IMR-90 (cell line): ENCODE data around the gene SPRED2. TPM values are rescaled to one million over a fixed set of nuclear protein-coding genes. Genes with fewer than 3 reads are reported as not detected.

Experiments used
- ATAC-seq: fragments of 200-7000 bp; cut with Tn5 transposase; 2 replicates; pipeline ENCODE4 v1.9.1; 2020; ENCODE audit warnings: low read depth, mild to moderate bottlenecking, moderate library complexity
- BruUV-seq: library from RNA; stranded (reverse); fragments of 400-500 nt; replicated peaks from 2 replicates; lab custom pipeline; 2021; lab: Mats Ljungman, UMichigan
- CTCF ChIA-PET: fragments of 300-600 bp; formaldehyde crosslinking; extraction: SDS; loops from one replicate; lab custom pipeline; 2021; ENCODE audit warnings: antibody characterized with exemption; lab: Yijun Ruan, JAX
- POLR2A ChIA-PET: fragments of 300-600 bp; sonication (Branson Sonifier 250); formaldehyde crosslinking; loops from one replicate; lab custom pipeline; 2022; ENCODE audit warnings: antibody characterized with exemption; ENCODE audit not compliant: unreplicated experiment; lab: Charles Lee
- DNase-seq: peaks from one replicate; pipeline ENCODE4 v3.0.0; 2013
- H2AFZ ChIP-seq: replicated peaks from 2 replicates; pipeline ENCODE3; 2013; ENCODE audit warnings: low read length, mild to moderate bottlenecking; ENCODE audit not compliant: poor library complexity
- H2AK5ac ChIP-seq: 2 replicates; pipeline ENCODE4 v1.6.1; 2013; ENCODE audit warnings: low read depth, low read length, inconsistent platforms
- H2AK9ac ChIP-seq: replicated peaks from 2 replicates; pipeline ENCODE3; 2013; ENCODE audit warnings: mild to moderate bottlenecking, low read depth, low read length, moderate library complexity; ENCODE audit not compliant: poor library complexity
- H2BK120ac ChIP-seq: 2 replicates; pipeline ENCODE4 v1.6.1; 2013; ENCODE audit warnings: low read depth, low read length, inconsistent platforms
- H2BK15ac ChIP-seq: 3 replicates; pipeline ENCODE4 v1.6.1; 2013; ENCODE audit warnings: low read depth, low read length, inconsistent platforms
- H2BK20ac ChIP-seq: 2 replicates; pipeline ENCODE4 v1.6.1; 2013; ENCODE audit warnings: low read depth, mild to moderate bottlenecking, inconsistent platforms, low read length, moderate library complexity
- H2BK5ac ChIP-seq: 2 replicates; pipeline ENCODE4 v1.6.1; 2013; ENCODE audit warnings: mild to moderate bottlenecking, low read depth, low read length, inconsistent platforms; ENCODE audit not compliant: poor library complexity, severe bottlenecking
- H3K14ac ChIP-seq: replicated peaks from 2 replicates; pipeline ENCODE4 v1.6.1; 2013; ENCODE audit warnings: low read depth, low read length, inconsistent platforms
- H3K18ac ChIP-seq: 2 replicates; pipeline ENCODE4 v1.6.1; 2013; ENCODE audit warnings: low read depth, low read length, control low read depth
- H3K23ac ChIP-seq: 2 replicates; pipeline ENCODE4 v1.6.1; 2013; ENCODE audit warnings: low read depth, low read length, inconsistent platforms
- H3K27ac ChIP-seq: 2 replicates; pipeline ENCODE4 v1.5.1; 2013; ENCODE audit warnings: mild to moderate bottlenecking, control low read depth, low read length; ENCODE audit not compliant: insufficient read depth
- H3K27me3 ChIP-seq: 2 replicates; pipeline ENCODE4 v1.6.1; 2013; ENCODE audit warnings: low read length; ENCODE audit not compliant: control insufficient read depth, insufficient read depth
- H3K36me3 ChIP-seq: 2 replicates; pipeline ENCODE4 v1.6.1; 2013; ENCODE audit warnings: low read length, mixed read lengths; ENCODE audit not compliant: control insufficient read depth, insufficient read depth
- H3K4ac ChIP-seq: 2 replicates; pipeline ENCODE4 v1.6.1; 2013; ENCODE audit warnings: low read depth, low read length, inconsistent platforms
- H3K4me1 ChIP-seq: 2 replicates; pipeline ENCODE4 v1.6.1; 2013; ENCODE audit warnings: low read length, mixed read lengths; ENCODE audit not compliant: control insufficient read depth, insufficient read depth
- H3K4me2 ChIP-seq: 2 replicates; pipeline ENCODE4 v1.6.1; 2013; ENCODE audit warnings: low read depth, mild to moderate bottlenecking, control low read depth, low read length, moderate library complexity
- H3K4me3 ChIP-seq: 2 replicates; pipeline ENCODE4 v1.5.1; 2013; ENCODE audit warnings: low read depth, mild to moderate bottlenecking, control low read depth, low read length, moderate library complexity; ENCODE audit not compliant: insufficient read depth
- H3K56ac ChIP-seq: 2 replicates; pipeline ENCODE4 v1.6.1; 2013; ENCODE audit warnings: low read length, inconsistent platforms; ENCODE audit not compliant: insufficient read depth; ENCODE audit errors: extremely low read depth
- H3K79me1 ChIP-seq, 2 experiments: 2 replicates each; pipeline ENCODE4 v1.6.1; 2013; ENCODE audit warnings: low read length in 2 of 2, inconsistent platforms in 1 of 2, low read depth in 1 of 2
- H3K9ac ChIP-seq: 2 replicates; pipeline ENCODE4 v1.6.1; 2013; ENCODE audit warnings: low read depth, low read length, control low read depth
- H3K9me1 ChIP-seq: 2 replicates; pipeline ENCODE4 v1.6.1; 2013; ENCODE audit warnings: low read length, inconsistent platforms; ENCODE audit not compliant: insufficient read depth
- H3K9me3 ChIP-seq: 2 replicates; pipeline ENCODE4 v1.6.1; 2013; ENCODE audit warnings: low read length; ENCODE audit not compliant: control insufficient read depth, insufficient read depth
- H4K20me1 ChIP-seq: 2 replicates; pipeline ENCODE4 v1.6.1; 2013; ENCODE audit warnings: low read length, inconsistent platforms; ENCODE audit not compliant: insufficient read depth
- H4K5ac ChIP-seq: 2 replicates; pipeline ENCODE4 v1.6.1; 2013; ENCODE audit warnings: mild to moderate bottlenecking, low read depth, low read length, control low read depth
- H4K8ac ChIP-seq, 2 experiments: 2 replicates each; pipeline ENCODE4 v1.6.1; 2013; ENCODE audit warnings: low read depth in 2 of 2, low read length in 2 of 2, control low read depth in 1 of 2, inconsistent platforms in 1 of 2
- H4K91ac ChIP-seq: 2 replicates; pipeline ENCODE4 v1.6.1; 2013; ENCODE audit warnings: low read depth, low read length, inconsistent platforms; ENCODE audit not compliant: insufficient read depth
- BHLHE40 ChIP-seq: fragments of 150-350 bp; IDR thresholded peaks from 2 replicates; pipeline ENCODE4 v1.6.1; 2016; ENCODE audit warnings: mild to moderate bottlenecking, low read depth, low read length
- CEBPB ChIP-seq: IDR thresholded peaks from 2 replicates; pipeline ENCODE4 v1.6.1; 2012; ENCODE audit warnings: low read depth, low read length, improper control_type of control experiment
- CHD1 ChIP-seq: IDR thresholded peaks from 2 replicates; pipeline ENCODE4 v1.6.1; 2012; ENCODE audit warnings: low read depth, low read length, improper control_type of control experiment
- MAFK ChIP-seq: IDR thresholded peaks from 2 replicates; pipeline ENCODE4 v1.6.1; 2012; ENCODE audit warnings: low read depth, low read length, improper control_type of control experiment
- MXI1 ChIP-seq: IDR thresholded peaks from 2 replicates; pipeline ENCODE4 v1.6.1; 2012; ENCODE audit warnings: low read depth, mild to moderate bottlenecking, low read length, moderate library complexity, borderline replicate concordance
- NFE2L2 ChIP-seq: fragments of 150-350 bp; IDR thresholded peaks from 2 replicates; pipeline ENCODE4 v1.6.1; 2016; ENCODE audit warnings: low read depth, mild to moderate bottlenecking, low read length
- POLR2A ChIP-seq: IDR thresholded peaks from 2 replicates; pipeline ENCODE4 v1.6.1; 2012; ENCODE audit warnings: mild to moderate bottlenecking, low read depth, low read length
- RFX5 ChIP-seq: IDR thresholded peaks from 2 replicates; pipeline ENCODE4 v1.8.0; 2012; ENCODE audit warnings: low read depth, mild to moderate bottlenecking, low read length, moderate library complexity
- SMC3 ChIP-seq: fragments of 150-350 bp; IDR thresholded peaks from 2 replicates; pipeline ENCODE4 v1.6.1; 2016; ENCODE audit warnings: low read depth, mild to moderate bottlenecking, antibody characterized with exemption, low read length, moderate library complexity
- WGBS, 2 experiments: methylation state at CpG; one replicate each; pipeline versions ENCODE4 v1.1.5 to v1.1.7; 2013; ENCODE audit warnings: missing lambda C conversion rate in 2 of 2; ENCODE audit not compliant: insufficient read length in 1 of 2; ENCODE audit errors: extremely low coverage in 2 of 2; 5-methylcytosine and 5-hydroxymethylcytosine counted together
- dilution Hi-C: fragments of 300-500 bp; cut with HindIII; formaldehyde crosslinking; loops from one replicate; pipeline ENCODE4 v1.14.3; 2018; ENCODE audit warnings: low sequenced_read_pairs; ENCODE audit not compliant: unreplicated experiment
- in situ Hi-C: fragments of 300-500 bp; cut with MboI; formaldehyde crosslinking; loops from 3 replicates; pipeline ENCODE4 v1.14.3; 2019; ENCODE audit warnings: low sequenced_read_pairs, inconsistent platforms, mixed read lengths
- intact Hi-C: fragments of 100-400 bp; cut with micrococcal nuclease; formaldehyde crosslinking; loops from 2 replicates; pipeline ENCODE4 v1.10.0; 2022
- polyA plus RNA-seq, 3 experiments: library from polyadenylated mRNA; depleted of rRNA; stranded (reverse); fragments of >200 nt; gene quantifications; 2 replicates each; pipeline ENCODE4 v1.2.3, GENCODE V29; 2012; ENCODE audit warnings: low replicate concordance in 1 of 3
- total RNA-seq: library from RNA; depleted of rRNA; stranded (reverse); fragments of >200 nt; gene quantifications from 2 replicates; pipeline ENCODE4 v1.2.3, GENCODE V29; 2012
- TF ChIP-seq, protein P1 (sequence below): fragments of 150-350 bp; IDR thresholded peaks from 2 replicates; pipeline ENCODE4 v1.6.1; 2017; ENCODE audit warnings: mild to moderate bottlenecking, antibody characterized with exemption, low read length, low read depth
- TF ChIP-seq, protein P2 (sequence below): conservative IDR thresholded peaks from 2 replicates; pipeline ENCODE4 v1.5.1; 2012; ENCODE audit warnings: mild to moderate bottlenecking, low read depth, low read length, improper control_type of control experiment

SPRED2 gene
- total and polyA plus RNA-seq, 2 of the 4 experiments (the other 2 are of a cell fraction) = 4.8 to 18.7 TPM

DNA sequence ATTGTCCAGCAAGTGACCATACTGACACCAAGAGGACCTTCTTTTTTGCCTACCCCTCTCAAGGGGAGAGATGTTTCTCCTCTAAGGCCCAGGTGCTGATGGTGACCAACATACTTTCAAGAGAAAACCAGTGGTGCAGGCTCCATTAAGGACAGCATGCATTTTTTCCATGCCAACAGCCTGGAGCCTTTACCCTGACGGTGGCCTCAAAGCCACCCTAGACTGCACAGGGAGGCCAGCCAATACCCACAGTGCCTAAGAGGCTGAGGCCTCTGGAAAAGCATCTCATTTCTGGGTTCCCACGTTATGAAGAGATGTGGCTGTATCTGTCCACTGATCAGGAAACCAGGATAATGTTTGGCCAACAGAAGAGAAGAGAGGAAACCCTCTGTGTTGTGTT, 19.3 kb downstream of the SPRED2 start:
- Histone ChIP-seq H3K18ac (no peak overlapping the region), H3K56ac (no peak overlapping the region), H2BK20ac (no peak overlapping the region), H3K4ac (no peak overlapping the region), H4K8ac (no peak overlapping the region), H4K5ac (no peak overlapping the region), H2BK5ac (no peak overlapping the region), H3K79me1 (peaks cover 60 to 79% of the 10 kb centered on the region in 2 experiments), H3K4me1 (peaks cover 10% of the 10 kb centered on the region), H3K36me3 (no peaks in the 10 kb centered on the region), H2AK5ac (no peak overlapping the region), H2AK9ac (no peak overlapping the region), H3K9me1 (peaks cover 23% of the 10 kb centered on the region), H3K14ac (peak overlapping the region; percentile 42; the same call in 1 of the 2 replicates), H2AFZ (no peak overlapping the region), H3K23ac (no peak overlapping the region), H2BK120ac (no peak overlapping the region), H4K20me1 (peaks cover 87% of the 10 kb centered on the region), H4K91ac (no peak overlapping the region), H3K9ac (no peak overlapping the region), H3K4me3 (no peak overlapping the region), H3K27me3 (no peaks in the 10 kb centered on the region), H3K27ac (no peak overlapping the region), H3K4me2 (no peak overlapping the region), H3K9me3 (no peaks in the 10 kb centered on the region), H2BK15ac (no peak overlapping the region)
- intact Hi-C loops = no loop called here
- no TSS peak for BruUV-seq
- no peak for DNase-seq
- in situ Hi-C loops = no loop called here
- TF ChIP-seq SMC3 = no peak
- no peak for TF ChIP-seq MAFK
- TF ChIP-seq NFE2L2 = no peak
- no peak for TF ChIP-seq CEBPB
- no peak for TF ChIP-seq BHLHE40
- TF ChIP-seq, protein P1, sequence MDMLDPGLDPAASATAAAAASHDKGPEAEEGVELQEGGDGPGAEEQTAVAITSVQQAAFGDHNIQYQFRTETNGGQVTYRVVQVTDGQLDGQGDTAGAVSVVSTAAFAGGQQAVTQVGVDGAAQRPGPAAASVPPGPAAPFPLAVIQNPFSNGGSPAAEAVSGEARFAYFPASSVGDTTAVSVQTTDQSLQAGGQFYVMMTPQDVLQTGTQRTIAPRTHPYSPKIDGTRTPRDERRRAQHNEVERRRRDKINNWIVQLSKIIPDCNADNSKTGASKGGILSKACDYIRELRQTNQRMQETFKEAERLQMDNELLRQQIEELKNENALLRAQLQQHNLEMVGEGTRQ = no peak
- no peak for TF ChIP-seq RFX5
- TF ChIP-seq POLR2A = no peak
- TF ChIP-seq MXI1 = no peak
- TF ChIP-seq CHD1 = no peak
- TF ChIP-seq, protein P2, sequence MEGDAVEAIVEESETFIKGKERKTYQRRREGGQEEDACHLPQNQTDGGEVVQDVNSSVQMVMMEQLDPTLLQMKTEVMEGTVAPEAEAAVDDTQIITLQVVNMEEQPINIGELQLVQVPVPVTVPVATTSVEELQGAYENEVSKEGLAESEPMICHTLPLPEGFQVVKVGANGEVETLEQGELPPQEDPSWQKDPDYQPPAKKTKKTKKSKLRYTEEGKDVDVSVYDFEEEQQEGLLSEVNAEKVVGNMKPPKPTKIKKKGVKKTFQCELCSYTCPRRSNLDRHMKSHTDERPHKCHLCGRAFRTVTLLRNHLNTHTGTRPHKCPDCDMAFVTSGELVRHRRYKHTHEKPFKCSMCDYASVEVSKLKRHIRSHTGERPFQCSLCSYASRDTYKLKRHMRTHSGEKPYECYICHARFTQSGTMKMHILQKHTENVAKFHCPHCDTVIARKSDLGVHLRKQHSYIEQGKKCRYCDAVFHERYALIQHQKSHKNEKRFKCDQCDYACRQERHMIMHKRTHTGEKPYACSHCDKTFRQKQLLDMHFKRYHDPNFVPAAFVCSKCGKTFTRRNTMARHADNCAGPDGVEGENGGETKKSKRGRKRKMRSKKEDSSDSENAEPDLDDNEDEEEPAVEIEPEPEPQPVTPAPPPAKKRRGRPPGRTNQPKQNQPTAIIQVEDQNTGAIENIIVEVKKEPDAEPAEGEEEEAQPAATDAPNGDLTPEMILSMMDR = no peak
- ChIA-PET CTCF (no interaction called here), POLR2A (no interaction called here)
- 50% methylated on average over 2 of the region's 2 CpGs; no CpG with 5 or more reads in 1 of the 2 experiments for WGBS, 2 experiments
- peak; percentile 9 for ATAC-seq
- dilution Hi-C loops = no loop called here
